Pancreas (tissue), 10 donors: Measurements from ENCODE around the gene SLC17A7. TPM values are rescaled to one million over a fixed set of nuclear protein-coding genes. Genes with fewer than 3 reads are reported as not detected.

Experiments
- ATAC-seq, 4 donors: fragments of 200-7000 bp; cut with Tn5 transposase; one replicate each; pipeline versions ENCODE4 v1.8.0 to v1.9.1; 2020; ENCODE audit warnings: mild to moderate bottlenecking in 4 of 4, moderate library complexity in 4 of 4
- DNase-seq, 6 donors: peaks; one replicate each; pipeline ENCODE4 v3.0.0-alpha.2; 2020
- FAIRE-seq: peaks from 2 replicates; lab custom pipeline; 2012; peaks lifted over from hg19 to GRCh38; lab: Jason Lieb, UNC
- H3K27ac ChIP-seq, 4 donors: fragments of 200-600 bp; sonication (generic); 1 replicate in 3 of 4; 2 replicates in 1 of 4; pipeline versions ENCODE4 v1.5.0 to v1.8.0; 2020
- H3K27me3 ChIP-seq, 4 donors: fragments of 200-600 bp; one replicate each; pipeline ENCODE4 v1.8.0; 2021
- H3K36me3 ChIP-seq, 3 donors: fragments of 200-600 bp; sonication (generic) in 1 of 3; one replicate each; pipeline versions ENCODE4 v1.5.0 to v1.8.0; 2020 to 2021
- H3K4me1 ChIP-seq, 3 donors: fragments of 200-600 bp; one replicate each; pipeline ENCODE4 v1.8.0; 2021
- H3K4me3 ChIP-seq, 4 donors: fragments of 200-600 bp; sonication (generic) in 2 of 4; one replicate each; pipeline versions ENCODE4 v1.5.0 to v1.8.0; 2020 to 2021
- H3K9me3 ChIP-seq, 4 donors: fragments of 200-600 bp; one replicate each; pipeline ENCODE4 v1.8.0; 2021
- CTCF ChIP-seq, 4 donors: fragments of 200-600 bp; sonication (generic) in 3 of 4; IDR thresholded peaks; one replicate each; pipeline versions ENCODE4 v1.5.0 to v1.8.0; 2021; ENCODE audit warnings: antibody characterized with exemption in 4 of 4
- WGBS, 2 donors: extraction: QIAGEN DNeasy Blood & Tissue Kit; methylation state at CpG; one replicate each; pipeline ENCODE4 v1.1.7; 2013; 5-methylcytosine and 5-hydroxymethylcytosine counted together
- intact Hi-C, 3 donors: fragments of 100-400 bp; cut with DNase I; formaldehyde crosslinking; loops; one replicate each; pipeline versions ENCODE4 v1.11.1 to v1.14.2; 2022
- polyA plus RNA-seq, 2 donors: library from polyadenylated mRNA; stranded (reverse); fragments of 200-250 nt; gene quantifications; one replicate each; pipeline ENCODE4 v1.2.3, GENCODE V29; 2013
- total RNA-seq, 6 donors: library from RNA; stranded (reverse); fragmentation: NEBNext Ultra II Directional in 4 of 6; extraction: Animal tissue kit (Norgen Biotek cat#: 25700) in 4 of 6; gene quantifications; one replicate each; pipeline versions ENCODE4 v1.2.1 to v1.2.4, GENCODE V29; 2021 to 2023
- donor health status: healthy with polysubstance abuse.
- donor health status: DM: no; HTN: no; CAD: no; lungs with moderate emphysema.
- donor health status: DM: no; HTN: no; CAD: no.
- donor health status: control.
- donor health status: control.
- donor health status: Bipolar disorder and iron deficiency.
- donor health status: DM: yes; HTN: yes; CAD: no.
- donor health status: DM: no; HTN: no; CAD: no.
- donor health status: DM: no; HTN: no; CAD: no.
- donor health status: DM: yes; HTN: yes; CAD: no.

Gene SLC17A7
- total and polyA plus RNA-seq, 8 donors: 0.13 to 0.53 (median 0.31) TPM; not detected in 1

DNA sequence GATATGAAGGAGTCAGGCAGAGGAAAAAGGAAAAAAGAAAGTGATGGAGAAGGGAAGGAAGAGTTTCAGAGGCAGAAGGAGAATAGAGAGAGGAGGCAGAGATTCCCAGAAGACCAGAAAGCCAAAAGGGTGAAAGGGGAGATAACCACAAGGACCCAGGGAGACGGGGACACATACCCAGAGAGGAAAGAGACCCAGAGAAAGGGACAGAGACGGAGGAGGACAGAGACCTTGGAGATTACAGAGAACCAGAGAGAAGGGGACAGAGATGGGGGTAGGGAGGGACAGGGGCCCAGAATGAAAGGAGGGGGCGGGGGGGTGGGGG lies 19.5 kb downstream of the SLC17A7 start:
- FAIRE-seq (no peak), ATAC-seq (no peak)
- TF ChIP-seq CTCF (IDR thresholded peaks at IDR 0.05): no peak

GRCh38 chr19:49421039-49421877 lies 20.1 kb downstream of the SLC17A7 start:
- Histone ChIP-seq H3K36me3 (no peaks in the 10 kb centered on the region), H3K9me3 (no peaks in the 10 kb centered on the region), H3K27me3 (peaks cover 0 to 27% (median 11%) of the 10 kb centered on the region in 4 donors), H3K27ac (no peak overlapping the region), H3K4me3 (peak overlapping the region in 2 of 4 donors; percentile 24 to 33), H3K4me1 (no peaks in the 10 kb centered on the region)
- intact Hi-C loops: no loop called here
- DNase-seq (peak; percentile 40 to 81 (median 60)), FAIRE-seq (no peak), ATAC-seq (peak; percentile 73 to 91 (median 86))
- TF ChIP-seq CTCF (IDR thresholded peaks at IDR 0.05): no peak
- 9% methylated on average over 48 of the region's 48 CpGs for WGBS, 2 donors

More for the DNA sequence above, 19.5 kb downstream of the SLC17A7 start:
- Histone ChIP-seq H3K4me1 (no peaks in the 10 kb centered on the region), H3K27ac (no peak overlapping the region), H3K9me3 (no peaks in the 10 kb centered on the region), H3K36me3 (no peaks in the 10 kb centered on the region), H3K4me3 (no peak overlapping the region), H3K27me3 (peaks cover 0 to 33% (median 11%) of the 10 kb centered on the region in 4 donors)
- WGBS, 2 donors: 27 to 38% methylated on average over 2 to 3 of the region's 3 CpGs
- intact Hi-C loops: no loop called here
- DNase-seq: no peak

GRCh38 chr19:49420227-49420626 lies 21.1 kb downstream of the SLC17A7 start:
- H3K27me3 ChIP-seq: peaks cover 0 to 21% (median 11%) of the 10 kb centered on the region in 4 donors
- intact Hi-C loops: no loop called here
- H3K4me1 ChIP-seq: no peaks in the 10 kb centered on the region
- H3K4me3 ChIP-seq: no peak overlapping the region
- no peak for TF ChIP-seq CTCF (IDR thresholded peaks at IDR 0.05)
- no peak for FAIRE-seq
- no peaks in the 10 kb centered on the region for H3K9me3 ChIP-seq
- H3K36me3 ChIP-seq: no peaks in the 10 kb centered on the region
- ATAC-seq: no peak
- no peak for DNase-seq
- no peak overlapping the region for H3K27ac ChIP-seq
- 69 to 78% methylated on average over 2 of the region's 2 CpGs for WGBS, 2 donors

- no peaks in the 10 kb centered on the region for H3K9me3 ChIP-seq
- TF ChIP-seq CTCF (IDR thresholded peaks at IDR 0.05): no peak
- intact Hi-C loops: no loop called here
- H3K4me1 ChIP-seq: no peaks in the 10 kb centered on the region
- no peak for ATAC-seq
- no peak overlapping the region for H3K27ac ChIP-seq
- H3K27me3 ChIP-seq: peaks cover 0 to 21% (median 11%) of the 10 kb centered on the region in 4 donors
- no peaks in the 10 kb centered on the region for H3K36me3 ChIP-seq
- no peak for DNase-seq
- 39 to 48% methylated on average over 2 of the region's 2 CpGs for WGBS, 2 donors
- no peak for FAIRE-seq
- no peak overlapping the region for H3K4me3 ChIP-seq
Measured at GRCh38 chr19:49419173-49419572, 22.2 kb downstream of the SLC17A7 start.

DNA sequence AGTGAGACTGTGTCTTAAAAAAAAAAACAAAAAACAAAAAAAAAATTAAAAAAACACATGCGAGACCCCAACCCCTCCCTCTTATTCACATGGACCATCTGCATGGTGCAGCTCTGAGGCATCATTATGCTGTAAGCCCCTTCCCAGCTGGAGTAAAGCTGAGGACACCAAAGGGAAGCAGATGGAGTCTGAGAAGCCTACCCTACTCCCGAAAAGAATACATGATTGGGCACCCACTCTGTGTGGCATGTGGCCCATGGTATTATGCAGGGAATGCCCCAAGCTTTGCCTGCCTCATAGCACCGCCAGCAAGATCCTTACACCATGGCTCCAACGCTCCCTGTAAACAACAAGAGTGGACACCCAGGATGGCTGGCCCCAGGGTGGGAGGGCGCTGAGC lies 22.8 kb downstream of the SLC17A7 start:
- H3K27me3 ChIP-seq: peaks cover 0 to 15% (median 8%) of the 10 kb centered on the region in 4 donors
- FAIRE-seq: no peak
- no peak for TF ChIP-seq CTCF (IDR thresholded peaks at IDR 0.05)
- H3K27ac ChIP-seq: no peak overlapping the region
- ATAC-seq: no peak
- intact Hi-C loops: no loop called here
- no peak overlapping the region for H3K4me3 ChIP-seq
- H3K36me3 ChIP-seq: no peaks in the 10 kb centered on the region
- WGBS, 2 donors: 57 to 68% methylated on average over 5 of the region's 5 CpGs
- H3K4me1 ChIP-seq: no peaks in the 10 kb centered on the region
- H3K9me3 ChIP-seq: no peaks in the 10 kb centered on the region
- DNase-seq: no peak
